ENCODE data around the gene THEMIS2.

DNA sequence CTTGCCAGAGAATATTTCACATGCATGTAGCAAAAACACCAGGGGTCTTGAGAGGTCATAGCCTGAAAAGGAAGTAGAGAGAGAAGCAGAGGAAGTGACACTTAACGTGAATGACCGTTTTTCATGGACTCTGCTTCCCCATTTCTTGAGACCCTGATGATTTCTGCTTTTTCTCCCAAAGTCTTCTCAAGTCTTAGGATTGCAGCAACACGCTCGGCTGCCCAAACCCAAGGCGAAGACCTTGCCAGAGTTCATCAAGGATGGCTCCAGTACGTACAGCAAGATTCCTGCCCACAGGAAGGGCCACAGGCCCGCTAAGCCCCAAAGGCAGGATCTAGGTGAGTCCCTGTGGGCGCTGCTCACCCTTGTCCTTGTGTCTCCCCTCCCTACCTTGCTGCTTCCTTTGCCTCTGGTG, 12.8 kb downstream of the THEMIS2 start:
- TF ChIP-seq ZC3H10 (CRISPR knock-in tag; IDR thresholded peaks at IDR 0.05) (no peak), PPARA (CRISPR knock-in tag; IDR thresholded peaks at IDR 0.05; ENCODE audit: borderline replicate concordance) (no peak), ZFP3 (CRISPR knock-in tag; IDR thresholded peaks at IDR 0.05) (no peak), RARB (CRISPR knock-in tag; IDR thresholded peaks at IDR 0.05) (no peak), SNAI2 (CRISPR knock-in tag; IDR thresholded peaks at IDR 0.05) (no peak), ZNF8 (CRISPR knock-in tag; IDR thresholded peaks at IDR 0.05) (no peak), GLIS3 (CRISPR knock-in tag; IDR thresholded peaks at IDR 0.05) (no peak)
- TF ChIP-seq, protein P1, sequence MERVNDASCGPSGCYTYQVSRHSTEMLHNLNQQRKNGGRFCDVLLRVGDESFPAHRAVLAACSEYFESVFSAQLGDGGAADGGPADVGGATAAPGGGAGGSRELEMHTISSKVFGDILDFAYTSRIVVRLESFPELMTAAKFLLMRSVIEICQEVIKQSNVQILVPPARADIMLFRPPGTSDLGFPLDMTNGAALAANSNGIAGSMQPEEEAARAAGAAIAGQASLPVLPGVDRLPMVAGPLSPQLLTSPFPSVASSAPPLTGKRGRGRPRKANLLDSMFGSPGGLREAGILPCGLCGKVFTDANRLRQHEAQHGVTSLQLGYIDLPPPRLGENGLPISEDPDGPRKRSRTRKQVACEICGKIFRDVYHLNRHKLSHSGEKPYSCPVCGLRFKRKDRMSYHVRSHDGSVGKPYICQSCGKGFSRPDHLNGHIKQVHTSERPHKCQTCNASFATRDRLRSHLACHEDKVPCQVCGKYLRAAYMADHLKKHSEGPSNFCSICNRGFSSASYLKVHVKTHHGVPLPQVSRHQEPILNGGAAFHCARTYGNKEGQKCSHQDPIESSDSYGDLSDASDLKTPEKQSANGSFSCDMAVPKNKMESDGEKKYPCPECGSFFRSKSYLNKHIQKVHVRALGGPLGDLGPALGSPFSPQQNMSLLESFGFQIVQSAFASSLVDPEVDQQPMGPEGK (CRISPR knock-in tag; IDR thresholded peaks at IDR 0.05; ENCODE audit: borderline replicate concordance) = no peak
- TF ChIP-seq, protein P2, sequence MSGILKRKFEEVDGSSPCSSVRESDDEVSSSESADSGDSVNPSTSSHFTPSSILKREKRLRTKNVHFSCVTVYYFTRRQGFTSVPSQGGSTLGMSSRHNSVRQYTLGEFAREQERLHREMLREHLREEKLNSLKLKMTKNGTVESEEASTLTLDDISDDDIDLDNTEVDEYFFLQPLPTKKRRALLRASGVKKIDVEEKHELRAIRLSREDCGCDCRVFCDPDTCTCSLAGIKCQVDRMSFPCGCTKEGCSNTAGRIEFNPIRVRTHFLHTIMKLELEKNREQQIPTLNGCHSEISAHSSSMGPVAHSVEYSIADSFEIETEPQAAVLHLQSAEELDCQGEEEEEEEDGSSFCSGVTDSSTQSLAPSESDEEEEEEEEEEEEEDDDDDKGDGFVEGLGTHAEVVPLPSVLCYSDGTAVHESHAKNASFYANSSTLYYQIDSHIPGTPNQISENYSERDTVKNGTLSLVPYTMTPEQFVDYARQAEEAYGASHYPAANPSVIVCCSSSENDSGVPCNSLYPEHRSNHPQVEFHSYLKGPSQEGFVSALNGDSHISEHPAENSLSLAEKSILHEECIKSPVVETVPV (CRISPR knock-in tag; IDR thresholded peaks at IDR 0.05) = no peak
- TF ChIP-seq, protein P3, sequence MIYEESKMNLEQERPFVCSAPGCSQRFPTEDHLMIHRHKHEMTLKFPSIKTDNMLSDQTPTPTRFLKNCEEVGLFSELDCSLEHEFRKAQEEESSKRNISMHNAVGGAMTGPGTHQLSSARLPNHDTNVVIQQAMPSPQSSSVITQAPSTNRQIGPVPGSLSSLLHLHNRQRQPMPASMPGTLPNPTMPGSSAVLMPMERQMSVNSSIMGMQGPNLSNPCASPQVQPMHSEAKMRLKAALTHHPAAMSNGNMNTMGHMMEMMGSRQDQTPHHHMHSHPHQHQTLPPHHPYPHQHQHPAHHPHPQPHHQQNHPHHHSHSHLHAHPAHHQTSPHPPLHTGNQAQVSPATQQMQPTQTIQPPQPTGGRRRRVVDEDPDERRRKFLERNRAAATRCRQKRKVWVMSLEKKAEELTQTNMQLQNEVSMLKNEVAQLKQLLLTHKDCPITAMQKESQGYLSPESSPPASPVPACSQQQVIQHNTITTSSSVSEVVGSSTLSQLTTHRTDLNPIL (CRISPR knock-in tag; IDR thresholded peaks at IDR 0.05; ENCODE audit: low read depth) = no peak
